GM18511 (cell line): ENCODE measurements around the gene HOXB2.

Experiments used
- ATAC-seq: cut with Tn5 transposase; IDR thresholded peaks from one replicate; pipeline ENCODE4 v1.9.1; 2021; ENCODE audit warnings: mild to moderate bottlenecking, moderate library complexity; ENCODE audit not compliant: unreplicated experiment

The HOXB2 gene

DNA sequence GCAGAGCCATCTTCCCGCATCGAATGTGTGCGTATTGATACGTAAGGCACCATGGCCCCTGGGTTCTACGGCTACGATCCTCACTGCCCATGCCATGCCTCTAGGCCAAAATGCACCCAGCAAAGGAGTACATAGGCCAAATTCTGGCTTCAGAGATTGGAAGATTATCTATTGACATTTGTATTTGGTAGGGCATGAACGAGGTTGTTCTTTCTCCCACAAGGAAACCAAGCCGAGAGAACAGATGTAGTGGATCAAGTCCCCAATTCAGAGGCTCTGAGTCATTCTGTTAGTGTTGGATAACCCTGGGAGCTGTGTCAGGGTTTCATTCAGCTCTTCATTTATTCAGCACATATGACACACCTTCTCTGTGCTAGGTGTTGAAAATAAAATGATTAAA lies 50.6 kb downstream of the HOXB2 start:
- no peak for ATAC-seq
